OCI-LY1 (cell line): ENCODE results near the gene GFPT2.

ENCODE experiments used
- EZH2 ChIP-seq: fragments of 200-600 bp; sonication (generic), shearing (Covaris generic); IDR thresholded peaks from 2 replicates; pipeline ENCODE4 v1.8.0; 2017; ENCODE audit warnings: borderline replicate concordance, mixed run types, mild to moderate bottlenecking, antibody characterized with exemption, low read length, moderate library complexity, mixed read lengths
- TF ChIP-seq, protein P1 (sequence below): fragments of 200-600 bp; sonication (generic), shearing (Covaris generic); IDR thresholded peaks from 2 replicates; pipeline ENCODE4 v1.5.1; 2017; ENCODE audit warnings: mild to moderate bottlenecking, antibody characterized with exemption, low read length, moderate library complexity, mixed read lengths

DNA sequence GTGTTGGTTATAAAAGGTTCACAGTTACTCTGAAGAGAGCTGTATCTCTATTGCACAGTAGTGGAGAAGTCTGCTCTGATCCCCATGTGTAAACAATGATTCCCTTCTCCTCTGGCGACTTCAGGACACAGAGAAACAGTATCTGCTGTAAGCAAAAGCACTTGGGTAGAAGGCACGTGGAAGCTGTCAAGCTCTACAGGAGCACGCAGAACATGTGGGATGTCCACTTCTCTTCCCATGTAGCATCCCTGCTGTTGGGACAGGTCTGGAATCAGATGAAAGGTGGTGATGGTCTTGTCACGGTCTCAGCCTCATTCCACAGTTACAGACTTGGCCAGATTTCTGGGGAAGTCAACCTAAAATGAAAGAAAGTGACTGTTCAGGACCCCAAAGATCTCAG is 51.9 kb downstream of the GFPT2 start:
- TF ChIP-seq, protein P1, sequence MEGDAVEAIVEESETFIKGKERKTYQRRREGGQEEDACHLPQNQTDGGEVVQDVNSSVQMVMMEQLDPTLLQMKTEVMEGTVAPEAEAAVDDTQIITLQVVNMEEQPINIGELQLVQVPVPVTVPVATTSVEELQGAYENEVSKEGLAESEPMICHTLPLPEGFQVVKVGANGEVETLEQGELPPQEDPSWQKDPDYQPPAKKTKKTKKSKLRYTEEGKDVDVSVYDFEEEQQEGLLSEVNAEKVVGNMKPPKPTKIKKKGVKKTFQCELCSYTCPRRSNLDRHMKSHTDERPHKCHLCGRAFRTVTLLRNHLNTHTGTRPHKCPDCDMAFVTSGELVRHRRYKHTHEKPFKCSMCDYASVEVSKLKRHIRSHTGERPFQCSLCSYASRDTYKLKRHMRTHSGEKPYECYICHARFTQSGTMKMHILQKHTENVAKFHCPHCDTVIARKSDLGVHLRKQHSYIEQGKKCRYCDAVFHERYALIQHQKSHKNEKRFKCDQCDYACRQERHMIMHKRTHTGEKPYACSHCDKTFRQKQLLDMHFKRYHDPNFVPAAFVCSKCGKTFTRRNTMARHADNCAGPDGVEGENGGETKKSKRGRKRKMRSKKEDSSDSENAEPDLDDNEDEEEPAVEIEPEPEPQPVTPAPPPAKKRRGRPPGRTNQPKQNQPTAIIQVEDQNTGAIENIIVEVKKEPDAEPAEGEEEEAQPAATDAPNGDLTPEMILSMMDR, result no peak
- TF ChIP-seq EZH2, result no peak
